Measurements from ENCODE around the gene SLC25A29. TPM values are rescaled to one million over a fixed set of nuclear protein-coding genes. Genes with fewer than 3 reads are reported as not detected.
"Not testable (repeated sequence)": the region's sequence is repeated elsewhere in the genome, so short reads cannot be mapped to it uniquely, and the experiment has no call there.

SLC25A29 gene
- total RNA-seq, 2 donors from 2014 or later, result 29.2 to 37.9 TPM

- no peak for ATAC-seq
- H3K36me3 Mint-ChIP-seq, result no peaks in the 10 kb centered on the region
Observed at GRCh38 chr14:100289916-100290606, 16.2 kb downstream of the SLC25A29 start.

GRCh38 chr14:100288382-100289185 lies 17.7 kb downstream of the SLC25A29 start:
- DNase-seq (ENCODE audit: low spot score), result no peak

More at GRCh38 chr14:100289916-100290606, 16.2 kb downstream of the SLC25A29 start:
- H3K9me3 Mint-ChIP-seq, result no peaks in the 10 kb centered on the region
- DNase-seq (ENCODE audit: low spot score), result no peak
- no peak overlapping the region for H3K4me3 Mint-ChIP-seq
- no peak overlapping the region for H3K27ac Mint-ChIP-seq
- H3K4me1 Mint-ChIP-seq (ENCODE audit: low read depth in 2 of 2), result peaks cover 4 to 6% of the 10 kb centered on the region in 2 donors
- no peaks in the 10 kb centered on the region for H3K27me3 Mint-ChIP-seq

GRCh38 chr14:100287998-100288295 lies 18.3 kb downstream of the SLC25A29 start:
- H3K27ac Mint-ChIP-seq; H3K9me3 Mint-ChIP-seq; H3K27me3 Mint-ChIP-seq; DNase-seq (ENCODE audit: low spot score); H3K36me3 Mint-ChIP-seq; ATAC-seq; H3K4me3 Mint-ChIP-seq: not testable (repeated sequence)
- peaks cover 7 to 12% of the 10 kb centered on the region in 2 donors for H3K4me1 Mint-ChIP-seq (ENCODE audit: low read depth in 2 of 2)

More at GRCh38 chr14:100288382-100289185, 17.7 kb downstream of the SLC25A29 start:
- ATAC-seq, result no peak
- no peaks in the 10 kb centered on the region for H3K27me3 Mint-ChIP-seq
- no peak overlapping the region for H3K4me3 Mint-ChIP-seq
- H3K36me3 Mint-ChIP-seq, result no peaks in the 10 kb centered on the region
- peaks cover 7 to 12% of the 10 kb centered on the region in 2 donors for H3K4me1 Mint-ChIP-seq (ENCODE audit: low read depth in 2 of 2)
- H3K27ac Mint-ChIP-seq, result no peak overlapping the region
- H3K9me3 Mint-ChIP-seq, result no peaks in the 10 kb centered on the region

GRCh38 chr14:100287202-100287997 lies 18.8 kb downstream of the SLC25A29 start:
- H3K4me3 Mint-ChIP-seq, result no peak overlapping the region
- H3K27ac Mint-ChIP-seq, result no peak overlapping the region
- H3K36me3 Mint-ChIP-seq, result no peaks in the 10 kb centered on the region
- DNase-seq (ENCODE audit: low spot score) (no peak), ATAC-seq (no peak)
- H3K4me1 Mint-ChIP-seq (ENCODE audit: low read depth in 2 of 2), result peaks cover 7 to 12% of the 10 kb centered on the region in 2 donors
- no peaks in the 10 kb centered on the region for H3K27me3 Mint-ChIP-seq
- no peaks in the 10 kb centered on the region for H3K9me3 Mint-ChIP-seq

- Mint-ChIP-seq H3K9me3 (no peaks in the 10 kb centered on the region), H3K27me3 (no peaks in the 10 kb centered on the region), H3K4me1 (ENCODE audit: low read depth in 2 of 2) (peaks cover 9 to 12% of the 10 kb centered on the region in 2 donors), H3K4me3 (peak overlapping the region; percentile 85), H3K36me3 (no peaks in the 10 kb centered on the region), H3K27ac (peak overlapping the region; percentile 64 to 88)
- DNase-seq (ENCODE audit: low spot score) (no peak), ATAC-seq (no peak)
Observed at GRCh38 chr14:100286484-100287191, 19.6 kb downstream of the SLC25A29 start.

GRCh38 chr14:100285913-100286400 lies 20.3 kb downstream of the SLC25A29 start:
- peak overlapping the region; percentile 64 to 88 for H3K27ac Mint-ChIP-seq
- ATAC-seq, result no peak
- no peaks in the 10 kb centered on the region for H3K9me3 Mint-ChIP-seq
- H3K4me1 Mint-ChIP-seq (ENCODE audit: low read depth in 2 of 2), result peaks cover 11 to 12% of the 10 kb centered on the region in 2 donors
- no peaks in the 10 kb centered on the region for H3K36me3 Mint-ChIP-seq
- no peaks in the 10 kb centered on the region for H3K27me3 Mint-ChIP-seq
- H3K4me3 Mint-ChIP-seq, result peak overlapping the region; percentile 85
- no peak for DNase-seq (ENCODE audit: low spot score)

GRCh38 chr14:100285021-100285912 lies 21.0 kb downstream of the SLC25A29 start:
- Mint-ChIP-seq H3K27me3 (no peaks in the 10 kb centered on the region), H3K4me3 (no peak overlapping the region), H3K4me1 (ENCODE audit: low read depth in 2 of 2) (peaks cover 12 to 14% of the 10 kb centered on the region in 2 donors), H3K36me3 (no peaks in the 10 kb centered on the region), H3K9me3 (no peaks in the 10 kb centered on the region), H3K27ac (peak overlapping the region; percentile 64 to 88)
- DNase-seq (ENCODE audit: low spot score), result peak; percentile 84
- ATAC-seq, result peak; percentile 93 to 95

- no peaks in the 10 kb centered on the region for H3K9me3 Mint-ChIP-seq
- no peaks in the 10 kb centered on the region for H3K36me3 Mint-ChIP-seq
- DNase-seq (ENCODE audit: low spot score) (no peak), ATAC-seq (no peak)
- peak overlapping the region; percentile 31 to 73 for H3K27ac Mint-ChIP-seq
- H3K4me1 Mint-ChIP-seq (ENCODE audit: low read depth in 2 of 2), result peaks cover 19 to 20% of the 10 kb centered on the region in 2 donors
- H3K4me3 Mint-ChIP-seq, result peak overlapping the region; percentile 47
- no peaks in the 10 kb centered on the region for H3K27me3 Mint-ChIP-seq
Observed at GRCh38 chr14:100283984-100284881, 22.0 kb downstream of the SLC25A29 start.

GRCh38 chr14:100283436-100283835 lies 22.8 kb downstream of the SLC25A29 start:
- not testable (repeated sequence) for DNase-seq (ENCODE audit: low spot score); H3K36me3 Mint-ChIP-seq; H3K9me3 Mint-ChIP-seq; H3K27ac Mint-ChIP-seq; H3K27me3 Mint-ChIP-seq; H3K4me3 Mint-ChIP-seq; ATAC-seq
- H3K4me1 Mint-ChIP-seq (ENCODE audit: low read depth in 2 of 2), result peaks cover 26 to 28% of the 10 kb centered on the region in 2 donors

- no peak overlapping the region for H3K27ac Mint-ChIP-seq
Observed at GRCh38 chr14:100282766-100283419, 23.4 kb downstream of the SLC25A29 start.

GRCh38 chr14:100282083-100282350 lies 24.2 kb downstream of the SLC25A29 start:
- DNase-seq (ENCODE audit: low spot score) (no peak), ATAC-seq (no peak)
- Mint-ChIP-seq H3K4me3 (no peak overlapping the region), H3K27me3 (no peaks in the 10 kb centered on the region), H3K9me3 (no peaks in the 10 kb centered on the region), H3K4me1 (ENCODE audit: low read depth in 2 of 2) (peaks cover 28 to 31% of the 10 kb centered on the region in 2 donors), H3K27ac (no peak overlapping the region), H3K36me3 (no peaks in the 10 kb centered on the region)

More at GRCh38 chr14:100282766-100283419, 23.4 kb downstream of the SLC25A29 start:
- Mint-ChIP-seq H3K9me3 (no peaks in the 10 kb centered on the region), H3K27me3 (no peaks in the 10 kb centered on the region), H3K4me1 (ENCODE audit: low read depth in 2 of 2) (peaks cover 28 to 31% of the 10 kb centered on the region in 2 donors), H3K36me3 (no peaks in the 10 kb centered on the region), H3K4me3 (no peak overlapping the region)
- no peak for ATAC-seq
- DNase-seq (ENCODE audit: low spot score), result no peak

Measured in natural killer cell treated with Interleukin-12 subunit alpha and Interleukin-12 subunit beta and Interleukin-15 and Interleukin-18, amount 100 ng/mL, for 72 hours (primary cell).